Measurements from ENCODE around the gene IKZF2. TPM values are rescaled to one million over a fixed set of nuclear protein-coding genes. Genes with fewer than 3 reads are reported as not detected.

IKZF2 gene
- total RNA-seq, 1 donor from 2014 or later, result 29.2 TPM

GRCh38 chr2:213149294-213149875, 2.0 kb downstream of the IKZF2 start:
- Histone ChIP-seq H3K4me1 (peaks cover 29% of the 10 kb centered on the region), H3K36me3 (no peaks in the 10 kb centered on the region), H3K4me3 (peak overlapping the region; percentile 73 to 82), H3K27ac (peak overlapping the region; percentile 72), H3K9me3 (no peaks in the 10 kb centered on the region), H3K27me3 (no peaks in the 10 kb centered on the region)
- TF ChIP-seq POLR2A (IDR thresholded peaks at IDR 0.05) (no peak), CTCF (IDR thresholded peaks at IDR 0.05) (peak in 1 of 3 experiments; percentile 28)
- DNase-seq (ENCODE audit: extremely low spot score in 2 of 2), result no peak
- intact Hi-C loops (cut with DNase I), result no loop called here

- no peak for DNase-seq (ENCODE audit: extremely low spot score in 2 of 2)
- intact Hi-C loops (cut with DNase I), result no loop called here
- no peak for TF ChIP-seq POLR2AphosphoS5 (IDR thresholded peaks at IDR 0.05; ENCODE audit: insufficient read depth in 1 of 2, low read depth in 1 of 2)
- TF ChIP-seq POLR2A (IDR thresholded peaks at IDR 0.05), result no peak
- no peak for TF ChIP-seq CTCF (IDR thresholded peaks at IDR 0.05)
- Histone ChIP-seq H3K27me3 (no peaks in the 10 kb centered on the region), H3K4me1 (peaks cover 29% of the 10 kb centered on the region), H3K4me3 (peak overlapping the region in 1 of 2 donors; percentile 82), H3K36me3 (no peaks in the 10 kb centered on the region), H3K9me3 (no peaks in the 10 kb centered on the region), H3K27ac (no peak overlapping the region)
Observed at GRCh38 chr2:213148572-213149261, 2.7 kb downstream of the IKZF2 start.

- intact Hi-C loops (cut with DNase I), result no loop called here
- Histone ChIP-seq H3K27ac (no peak overlapping the region), H3K36me3 (no peaks in the 10 kb centered on the region), H3K4me1 (peaks cover 19% of the 10 kb centered on the region), H3K4me3 (peak overlapping the region in 1 of 2 donors; percentile 82), H3K9me3 (no peaks in the 10 kb centered on the region), H3K27me3 (no peaks in the 10 kb centered on the region)
- DNase-seq (ENCODE audit: extremely low spot score in 2 of 2), result no peak
- TF ChIP-seq CTCF (IDR thresholded peaks at IDR 0.05), result no peak
- no peak for TF ChIP-seq POLR2A (IDR thresholded peaks at IDR 0.05)
- no peak for TF ChIP-seq POLR2AphosphoS5 (IDR thresholded peaks at IDR 0.05; ENCODE audit: insufficient read depth in 1 of 2, low read depth in 1 of 2)
Observed at GRCh38 chr2:213147538-213147937, 3.9 kb downstream of the IKZF2 start.

GRCh38 chr2:213145715-213146242, 5.6 kb downstream of the IKZF2 start:
- Histone ChIP-seq H3K4me3 (no peak overlapping the region), H3K9me3 (no peaks in the 10 kb centered on the region), H3K27ac (no peak overlapping the region), H3K4me1 (peaks cover 18% of the 10 kb centered on the region), H3K27me3 (no peaks in the 10 kb centered on the region), H3K36me3 (no peaks in the 10 kb centered on the region)
- DNase-seq (ENCODE audit: extremely low spot score in 2 of 2), result no peak
- intact Hi-C loops (cut with DNase I), result no loop called here
- TF ChIP-seq POLR2AphosphoS5 (IDR thresholded peaks at IDR 0.05; ENCODE audit: insufficient read depth in 1 of 2, low read depth in 1 of 2), result no peak
- TF ChIP-seq POLR2A (IDR thresholded peaks at IDR 0.05), result no peak
- no peak for TF ChIP-seq CTCF (IDR thresholded peaks at IDR 0.05)

- no peak for DNase-seq (ENCODE audit: extremely low spot score in 2 of 2)
- H3K36me3 ChIP-seq, result no peaks in the 10 kb centered on the region
- no peaks in the 10 kb centered on the region for H3K27me3 ChIP-seq
- no peaks in the 10 kb centered on the region for H3K9me3 ChIP-seq
- TF ChIP-seq POLR2A (IDR thresholded peaks at IDR 0.05) (no peak), POLR2AphosphoS5 (IDR thresholded peaks at IDR 0.05; ENCODE audit: insufficient read depth in 1 of 2, low read depth in 1 of 2) (no peak), CTCF (IDR thresholded peaks at IDR 0.05) (no peak)
- H3K27ac ChIP-seq, result no peak overlapping the region
- no peaks in the 10 kb centered on the region for H3K4me1 ChIP-seq
- intact Hi-C loops (cut with DNase I), result no loop called here
- H3K4me3 ChIP-seq, result no peak overlapping the region
Observed at GRCh38 chr2:213137064-213137463, 14.3 kb downstream of the IKZF2 start.
